HG03135 (cell line): Measurements from ENCODE around the gene VDAC2.
"Not testable (repeated sequence)": the region's sequence is repeated elsewhere in the genome, so short reads cannot be mapped to it uniquely, and the experiment has no call there.

Source experiments
- ATAC-seq: cut with Tn5 transposase; IDR thresholded peaks from one replicate; pipeline ENCODE4 v1.9.1; 2021; ENCODE audit warnings: mild to moderate bottlenecking, moderate library complexity; ENCODE audit not compliant: unreplicated experiment

VDAC2 gene

GRCh38 chr10:75197906-75198305 lies 12.7 kb upstream of the VDAC2 start:
- no peak for ATAC-seq

GRCh38 chr10:75199949-75200348 lies 10.6 kb upstream of the VDAC2 start:
- ATAC-seq = not testable (repeated sequence)

- ATAC-seq = no peak
Measured at GRCh38 chr10:75201793-75202307, 8.7 kb upstream of the VDAC2 start.

DNA sequence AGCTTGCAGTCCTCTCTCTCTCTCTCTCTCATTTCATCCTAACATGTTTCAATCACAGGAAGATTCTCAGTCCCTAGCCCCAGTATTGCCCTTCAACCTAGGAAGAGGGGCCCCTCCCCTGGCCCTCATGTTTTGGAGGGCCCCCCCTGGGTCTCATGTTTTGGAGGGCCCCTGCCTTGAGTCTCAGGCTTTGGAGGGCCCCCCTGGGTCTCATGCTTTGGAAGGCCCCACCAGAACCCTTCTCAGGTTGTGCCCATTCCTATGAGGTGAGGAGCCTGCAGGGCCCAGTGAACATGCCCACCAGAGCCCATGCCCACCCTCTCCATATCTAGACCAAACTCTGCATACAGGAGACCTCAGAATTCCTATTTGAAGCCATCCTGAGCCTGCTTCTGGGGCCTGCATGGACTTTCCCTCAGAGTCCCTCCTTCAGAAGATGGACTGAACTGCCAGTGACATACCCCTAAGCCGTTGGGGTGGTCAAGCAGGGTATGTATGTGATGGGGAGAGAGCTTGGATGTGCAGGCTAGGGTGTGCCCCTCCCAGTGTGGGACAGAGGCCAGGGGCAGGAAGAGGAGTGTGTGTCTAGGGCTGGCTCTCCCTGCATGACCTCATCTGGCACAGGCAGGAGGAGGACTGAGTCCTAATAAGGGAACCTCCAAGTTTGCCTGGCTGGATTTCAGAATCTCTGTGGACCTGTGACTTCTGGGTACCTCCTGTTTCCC lies 8.1 kb upstream of the VDAC2 start:
- no peak for ATAC-seq

- ATAC-seq = not testable (repeated sequence)
Measured at GRCh38 chr10:75203046-75203620, 7.5 kb upstream of the VDAC2 start.

DNA sequence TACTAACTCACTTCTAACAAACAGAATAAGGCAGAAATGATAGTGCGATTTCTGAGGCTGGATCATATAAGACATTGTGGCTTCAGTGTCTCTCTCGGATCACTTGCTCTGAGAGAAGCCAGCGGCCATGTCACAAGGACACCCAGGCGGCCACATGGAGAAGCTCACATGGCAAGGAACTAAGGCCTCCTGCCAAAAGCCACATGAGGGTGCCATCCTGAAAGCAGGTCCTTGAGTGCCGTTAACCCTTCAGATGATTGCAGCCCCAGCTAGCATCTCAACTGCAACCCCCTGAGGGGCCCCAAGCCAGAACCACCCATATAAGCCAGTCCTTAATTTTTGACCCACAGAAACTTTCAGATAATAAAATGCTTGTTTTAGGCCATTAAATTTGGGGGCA lies 6.9 kb upstream of the VDAC2 start:
- ATAC-seq = no peak

GRCh38 chr10:75205908-75206307 lies 4.7 kb upstream of the VDAC2 start:
- no peak for ATAC-seq

- ATAC-seq = not testable (repeated sequence)
Measured at GRCh38 chr10:75206638-75207037, 4.0 kb upstream of the VDAC2 start.

DNA sequence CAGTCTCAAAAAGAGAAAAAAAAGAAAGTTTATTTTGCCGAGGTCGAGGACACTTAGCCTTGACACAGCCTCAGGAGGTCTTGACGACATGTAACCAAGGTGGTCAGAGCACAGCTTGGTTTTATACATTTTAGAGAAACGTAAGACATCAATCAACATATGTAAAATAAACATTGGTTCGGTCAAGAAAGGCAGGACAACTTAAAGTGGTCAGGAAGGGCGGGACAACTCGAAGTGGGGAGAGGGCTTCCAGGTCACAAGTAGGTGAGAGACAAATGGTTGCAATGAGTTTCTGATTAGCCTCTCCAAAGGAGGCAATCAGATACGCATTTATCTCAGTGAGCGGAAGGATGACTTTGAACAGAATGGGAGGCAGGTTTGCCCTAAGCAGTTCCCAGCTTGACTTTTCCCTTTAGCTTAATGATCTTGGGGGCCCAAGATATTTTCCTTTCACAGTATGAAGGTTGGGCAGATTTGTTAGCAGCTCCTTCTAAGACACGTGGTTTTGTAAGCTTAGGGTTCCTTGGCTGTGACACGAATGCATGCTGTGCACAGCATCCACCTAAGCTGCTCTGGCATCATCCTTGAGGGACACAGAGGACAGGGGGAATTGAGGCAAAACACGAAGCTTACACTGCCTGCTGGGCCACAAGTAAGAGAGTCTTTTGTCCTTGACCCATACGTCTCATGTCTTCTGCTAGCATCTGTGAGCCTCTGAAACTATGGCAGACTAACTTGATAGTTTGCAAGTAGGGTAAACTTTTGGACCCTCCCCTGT lies 3.3 kb upstream of the VDAC2 start:
- ATAC-seq = no peak

DNA sequence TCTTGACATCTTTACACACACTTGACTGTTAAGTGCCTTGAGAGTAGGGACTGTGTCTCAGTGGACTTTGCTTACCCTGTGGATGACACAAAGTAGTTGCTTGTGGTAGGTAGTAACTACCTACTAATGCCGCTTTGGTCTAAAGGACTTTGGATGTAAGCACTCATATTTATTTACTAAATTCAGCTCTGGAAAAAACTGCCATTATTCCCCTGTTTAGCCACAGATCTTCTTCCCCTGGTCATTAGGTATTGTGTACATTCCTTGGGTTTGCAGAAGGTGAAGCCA lies 2.8 kb upstream of the VDAC2 start:
- no peak for ATAC-seq

GRCh38 chr10:75208181-75208580 lies 2.4 kb upstream of the VDAC2 start:
- no peak for ATAC-seq

- ATAC-seq = peak; percentile 1
Measured at GRCh38 chr10:75209086-75209920, 1.3 kb upstream of the VDAC2 start.

DNA sequence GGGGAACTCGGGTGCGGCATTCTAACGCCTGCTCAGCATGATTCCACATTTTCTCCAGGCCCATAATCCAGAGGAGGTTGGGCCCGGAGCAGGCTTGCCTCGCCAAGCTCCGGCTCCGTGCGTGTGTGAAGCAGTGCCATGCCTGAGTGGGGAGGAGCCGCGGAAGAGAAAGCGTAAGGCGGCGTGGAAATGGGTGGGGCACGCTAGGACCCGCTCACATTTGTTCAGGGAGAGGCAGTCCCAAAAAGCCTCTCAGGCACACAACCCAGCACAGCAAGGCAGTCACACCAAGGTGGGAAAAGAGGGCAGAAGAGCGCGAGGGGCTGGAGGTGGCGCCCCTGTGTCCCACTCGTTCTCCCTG lies 695 bp upstream of the VDAC2 start:
- ATAC-seq = peak; percentile 52

DNA sequence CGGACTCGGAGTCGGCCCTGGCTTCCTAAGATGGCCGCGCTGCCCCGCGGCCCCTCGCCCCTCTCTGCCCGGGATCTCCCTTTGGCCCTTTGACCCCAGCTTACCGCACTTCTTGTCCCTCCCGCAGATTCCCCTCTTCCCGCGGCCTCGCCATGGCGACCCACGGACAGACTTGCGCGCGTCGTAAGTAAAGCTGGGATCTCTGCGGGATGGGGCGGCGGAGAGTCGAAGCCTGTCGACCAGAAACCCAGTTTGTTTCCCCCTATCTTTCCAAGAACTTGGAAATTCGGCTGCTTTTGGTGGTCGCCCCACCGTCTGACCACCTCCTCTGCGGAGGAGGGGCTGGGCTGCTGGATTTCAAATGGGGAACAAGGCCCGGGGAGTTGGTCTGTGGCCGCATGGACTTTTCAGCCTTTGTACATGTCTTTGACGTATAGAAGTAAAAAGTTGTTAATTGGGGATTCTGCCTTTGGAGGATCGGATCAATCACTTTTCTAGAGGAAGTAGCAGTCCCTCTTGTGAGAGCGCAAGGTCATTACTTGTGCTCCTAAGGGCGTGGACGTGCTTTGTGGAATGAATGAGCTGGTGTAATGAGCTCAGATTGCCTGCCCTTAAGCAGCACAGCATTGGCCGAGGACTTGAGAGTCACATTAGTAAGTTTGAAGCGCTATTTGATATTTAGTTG lies 553 bp downstream of the VDAC2 start:
- ATAC-seq = no peak

- no peak for ATAC-seq
Measured at GRCh38 chr10:75212343-75212742, 1.7 kb downstream of the VDAC2 start.

DNA sequence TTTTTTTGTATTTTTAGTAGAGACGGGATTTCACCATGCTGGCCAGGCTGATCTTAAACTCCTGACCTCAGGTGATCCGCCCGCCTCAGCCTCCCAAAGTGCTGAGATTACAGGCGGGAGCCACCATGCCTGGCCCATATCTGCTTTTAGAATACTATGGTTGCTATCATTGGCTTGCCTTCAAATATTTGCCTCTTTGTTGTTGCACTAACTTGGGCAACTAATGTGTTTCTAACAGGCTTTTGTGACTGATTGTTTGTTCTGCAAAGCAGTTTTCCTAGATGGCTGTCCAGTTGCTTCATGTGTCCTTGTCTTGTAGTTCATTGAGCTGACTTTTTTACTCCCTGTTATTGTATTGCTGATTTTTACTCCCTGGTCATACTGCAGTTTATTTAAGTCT lies 9.7 kb downstream of the VDAC2 start:
- ATAC-seq = no peak

DNA sequence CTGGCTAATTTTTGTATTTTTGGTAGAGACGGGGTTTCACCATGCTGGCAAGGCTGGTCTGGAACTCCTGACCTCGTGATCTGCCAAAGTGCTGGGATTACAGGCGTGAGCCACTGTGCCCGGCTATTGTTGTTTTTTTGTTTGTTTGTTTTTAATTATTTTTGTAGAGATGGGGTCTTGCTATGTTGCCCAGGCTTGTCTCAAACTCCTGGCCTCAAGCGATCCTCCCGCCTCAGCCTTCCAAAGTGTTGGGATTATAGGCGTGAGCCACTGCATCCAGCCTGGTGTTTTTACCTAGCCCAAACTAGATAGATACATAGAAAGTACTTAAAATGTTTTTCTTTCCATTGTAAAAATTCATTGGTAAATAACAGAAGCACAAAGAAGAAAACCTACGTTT lies 10.9 kb downstream of the VDAC2 start:
- not testable (repeated sequence) for ATAC-seq

- ATAC-seq = no peak
Measured at GRCh38 chr10:75223507-75223906, 12.9 kb downstream of the VDAC2 start.

DNA sequence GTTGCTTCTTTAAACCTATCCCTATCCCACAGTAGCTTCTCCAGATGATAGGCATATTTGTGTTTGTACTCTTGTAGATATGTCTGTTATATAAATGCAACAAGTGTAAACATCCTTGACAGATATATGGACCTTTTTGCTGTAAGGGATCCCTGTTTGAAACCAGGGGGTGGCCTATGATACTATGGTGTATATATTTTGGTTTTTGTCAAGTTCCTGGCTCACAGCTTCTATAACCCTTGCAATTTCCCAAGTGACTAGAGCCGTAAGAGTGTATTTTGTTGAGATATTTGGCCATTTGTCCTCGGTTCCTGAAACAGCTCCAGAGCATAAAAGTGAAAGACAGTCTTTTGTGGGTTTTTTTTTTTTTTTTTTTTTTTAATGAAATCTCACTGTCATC lies 15.5 kb downstream of the VDAC2 start:
- ATAC-seq = no peak

GRCh38 chr10:75226656-75227055 lies 16.1 kb downstream of the VDAC2 start:
- ATAC-seq = no peak

GRCh38 chr10:75228278-75228677 lies 17.7 kb downstream of the VDAC2 start:
- no peak for ATAC-seq
